HepG2 (cell line): ENCODE measurements around the gene CENPB. TPM values are rescaled to one million over a fixed set of nuclear protein-coding genes. Genes with fewer than 3 reads are reported as not detected.
A peak's percentile ranks its signal among the peaks of the same experiment; 100 is the strongest.

Source experiments
- AGO1 ChIP-seq: fragments of 200-400 bp; formaldehyde crosslinking; IDR thresholded peaks from 2 replicates; pipeline ENCODE4 v1.6.1; 2017; ENCODE audit warnings: mild to moderate bottlenecking, low read depth, low read length, moderate library complexity; ENCODE audit not compliant: poor library complexity, severe bottlenecking
- AHR ChIP-seq: IDR thresholded peaks from 2 replicates; pipeline ENCODE4 v1.6.1; 2018; ENCODE audit warnings: missing genetic modification reagents, missing compliant biosample characterization
- CEBPG ChIP-seq: IDR thresholded peaks from 2 replicates; pipeline ENCODE4 v1.6.1; 2016
- DR1 ChIP-seq: sonication (generic); formaldehyde crosslinking; IDR thresholded peaks from 2 replicates; pipeline ENCODE4 v1.8.0; 2021; ENCODE audit warnings: mild to moderate bottlenecking, missing genetic modification reagents, inconsistent platforms
- GZF1 ChIP-seq: sonication (generic); formaldehyde crosslinking; IDR thresholded peaks from 2 replicates; pipeline ENCODE4 v1.5.1; 2020; ENCODE audit warnings: mild to moderate bottlenecking, missing genetic modification reagents
- HIVEP1 ChIP-seq: sonication (generic); formaldehyde crosslinking; IDR thresholded peaks from 2 replicates; pipeline ENCODE4 v1.4.0; 2020; ENCODE audit warnings: mild to moderate bottlenecking, missing genetic modification reagents
- POGZ ChIP-seq: sonication (generic); formaldehyde crosslinking; IDR thresholded peaks from 2 replicates; pipeline ENCODE4 v1.4.0; 2020; ENCODE audit warnings: mild to moderate bottlenecking, missing genetic modification reagents
- SP5 ChIP-seq: IDR thresholded peaks from 2 replicates; pipeline ENCODE4 v1.6.1; 2016; ENCODE audit warnings: low read depth, borderline replicate concordance
- STAT5B ChIP-seq: sonication (generic); formaldehyde crosslinking; IDR thresholded peaks from 2 replicates; pipeline ENCODE4 v1.4.0; 2020; ENCODE audit warnings: missing genetic modification reagents
- TEAD3 ChIP-seq: optimal IDR thresholded peaks from 2 replicates; pipeline ENCODE3; 2016; ENCODE audit warnings: borderline replicate concordance
- ZC3H13 ChIP-seq: sonication (generic); formaldehyde crosslinking; IDR thresholded peaks from 2 replicates; pipeline ENCODE4 v1.8.1; 2023; ENCODE audit warnings: mild to moderate bottlenecking, missing genetic modification reagents, moderate library complexity
- ZNF296 ChIP-seq: sonication (generic); formaldehyde crosslinking; conservative IDR thresholded peaks from 2 replicates; pipeline ENCODE4 v1.5.0; 2020; ENCODE audit warnings: mild to moderate bottlenecking, missing genetic modification reagents
- ZNF556 ChIP-seq: sonication (generic); formaldehyde crosslinking; IDR thresholded peaks from 2 replicates; pipeline ENCODE4 v1.4.0; 2020; ENCODE audit warnings: mild to moderate bottlenecking, missing genetic modification reagents, borderline replicate concordance
- ZNF598 ChIP-seq: sonication (generic); formaldehyde crosslinking; IDR thresholded peaks from 2 replicates; pipeline ENCODE4 v1.5.1; 2020; ENCODE audit warnings: mild to moderate bottlenecking, missing genetic modification reagents, borderline replicate concordance
- polyA plus RNA-seq, 8 experiments: library from polyadenylated mRNA; depleted of rRNA in 3 of 8; stranded (reverse) in 7 of 8; unstranded in 1 of 8; fragments of >200 nt; fragmentation: Illumina TruSeq in 4 of 8; extraction: Trizol in 4 of 8; gene quantifications; 2 replicates each; pipeline versions ENCODE4 v1.2.1 to v1.2.3, GENCODE V29; 2011 to 2016; ENCODE audit warnings: low read depth in 4 of 8, missing spikeins in 1 of 8, mixed read lengths in 1 of 8; ENCODE audit not compliant: insufficient read depth in 1 of 8
- total RNA-seq, 5 experiments: library from RNA; depleted of rRNA; stranded (reverse); fragments of >200 nt; fragmentation: Illumina TruSeq; extraction: Trizol; gene quantifications; 2 replicates each; pipeline ENCODE4 v1.2.3, GENCODE V29; 2016; ENCODE audit warnings: low read depth in 1 of 5
- TF ChIP-seq, protein P1 (sequence below): sonication (generic); formaldehyde crosslinking; IDR thresholded peaks from 2 replicates; pipeline ENCODE4 v1.9.0; 2022; ENCODE audit warnings: low read depth, missing genetic modification reagents
- TF ChIP-seq, protein P2 (sequence below): sonication (generic); formaldehyde crosslinking; IDR thresholded peaks from 2 replicates; pipeline ENCODE4 v1.4.0; 2020; ENCODE audit warnings: missing genetic modification reagents; ENCODE audit errors: not compliant biosample characterization
- TF ChIP-seq, protein P3 (sequence below): sonication (generic); formaldehyde crosslinking; IDR thresholded peaks from 2 replicates; pipeline ENCODE4 v1.8.0; 2022; ENCODE audit warnings: low read depth, missing genetic modification reagents
- TF ChIP-seq, protein P4 (sequence below): sonication (generic); formaldehyde crosslinking; conservative IDR thresholded peaks from 2 replicates; pipeline ENCODE4 v1.4.0; 2020; ENCODE audit warnings: mild to moderate bottlenecking, missing genetic modification reagents, moderate library complexity
- TF ChIP-seq, protein P5 (sequence below): sonication (generic); formaldehyde crosslinking; IDR thresholded peaks from 2 replicates; pipeline ENCODE4 v1.5.1; 2020; ENCODE audit warnings: mild to moderate bottlenecking, missing genetic modification reagents, moderate library complexity

Gene CENPB
- total and polyA plus RNA-seq, 2 of the 13 experiments (the other 11 are each of a cell fraction or from before 2014, with no cell fraction given): 10.4 to 54.5 TPM

DNA sequence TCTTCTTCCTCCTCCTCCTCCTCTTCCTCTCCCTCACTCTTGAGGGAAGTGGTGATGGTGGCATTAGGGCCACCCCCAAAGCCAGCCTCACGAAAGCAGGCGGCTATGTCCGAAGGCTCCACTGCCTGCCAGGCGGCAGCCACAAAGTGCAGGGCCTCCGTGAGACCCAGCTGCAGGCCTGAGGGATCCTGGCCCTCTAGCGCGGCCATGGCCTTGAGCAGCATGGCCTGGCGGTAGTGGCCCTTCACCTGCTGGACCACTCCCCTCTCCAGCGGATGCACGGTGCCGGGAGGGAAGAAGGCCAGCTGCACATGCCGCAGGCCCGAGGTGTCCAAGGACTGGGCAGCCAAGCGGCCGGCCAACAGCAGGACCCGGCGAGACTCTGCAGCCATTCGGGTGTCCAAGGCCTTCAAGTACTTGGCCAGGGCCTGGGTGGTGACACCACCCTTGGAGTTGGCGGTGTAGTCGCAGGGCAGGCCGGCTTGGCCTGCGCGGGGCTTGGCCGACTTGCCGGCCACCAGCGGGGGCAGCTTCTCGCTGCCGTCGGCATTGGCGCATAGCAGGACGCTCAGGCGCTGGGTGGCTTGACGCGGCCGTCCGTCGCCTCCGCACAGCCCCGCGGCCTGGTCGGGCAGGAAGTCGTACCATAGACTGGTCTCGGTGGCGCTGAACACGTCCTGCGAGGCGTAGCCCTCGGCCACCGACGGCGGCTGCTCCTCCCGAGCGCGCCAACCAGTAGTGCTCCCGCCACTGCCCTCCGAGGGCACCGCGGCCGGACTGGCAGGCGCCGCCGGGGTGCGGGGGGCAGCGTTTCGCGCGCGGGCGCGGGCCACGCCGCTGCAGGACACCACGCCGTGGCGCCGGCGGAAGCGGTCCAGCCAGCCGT, 1.1 kb downstream of the CENPB start (continued):
- TF ChIP-seq CEBPG (CRISPR knock-in tag): no peak
- TF ChIP-seq, protein P1, sequence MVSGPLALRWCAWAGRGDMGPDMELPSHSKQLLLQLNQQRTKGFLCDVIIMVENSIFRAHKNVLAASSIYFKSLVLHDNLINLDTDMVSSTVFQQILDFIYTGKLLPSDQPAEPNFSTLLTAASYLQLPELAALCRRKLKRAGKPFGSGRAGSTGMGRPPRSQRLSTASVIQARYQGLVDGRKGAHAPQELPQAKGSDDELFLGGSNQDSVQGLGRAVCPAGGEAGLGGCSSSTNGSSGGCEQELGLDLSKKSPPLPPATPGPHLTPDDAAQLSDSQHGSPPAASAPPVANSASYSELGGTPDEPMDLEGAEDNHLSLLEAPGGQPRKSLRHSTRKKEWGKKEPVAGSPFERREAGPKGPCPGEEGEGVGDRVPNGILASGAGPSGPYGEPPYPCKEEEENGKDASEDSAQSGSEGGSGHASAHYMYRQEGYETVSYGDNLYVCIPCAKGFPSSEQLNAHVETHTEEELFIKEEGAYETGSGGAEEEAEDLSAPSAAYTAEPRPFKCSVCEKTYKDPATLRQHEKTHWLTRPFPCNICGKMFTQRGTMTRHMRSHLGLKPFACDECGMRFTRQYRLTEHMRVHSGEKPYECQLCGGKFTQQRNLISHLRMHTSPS (CRISPR knock-in tag): peak; percentile 41; the same call in 1 of the 2 replicates
- peak; percentile 65; the same call in 1 of the 2 replicates for TF ChIP-seq AHR (CRISPR knock-in tag)
- no peak for TF ChIP-seq GZF1 (CRISPR knock-in tag)
- peak; percentile 17; the same call in 1 of the 2 replicates for TF ChIP-seq ZNF598
- TF ChIP-seq, protein P2, sequence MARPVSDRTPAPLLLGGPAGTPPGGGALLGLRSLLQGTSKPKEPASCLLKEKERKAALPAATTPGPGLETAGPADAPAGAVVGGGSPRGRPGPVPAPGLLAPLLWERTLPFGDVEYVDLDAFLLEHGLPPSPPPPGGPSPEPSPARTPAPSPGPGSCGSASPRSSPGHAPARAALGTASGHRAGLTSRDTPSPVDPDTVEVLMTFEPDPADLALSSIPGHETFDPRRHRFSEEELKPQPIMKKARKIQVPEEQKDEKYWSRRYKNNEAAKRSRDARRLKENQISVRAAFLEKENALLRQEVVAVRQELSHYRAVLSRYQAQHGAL (CRISPR knock-in tag): no peak
- TF ChIP-seq, protein P3, sequence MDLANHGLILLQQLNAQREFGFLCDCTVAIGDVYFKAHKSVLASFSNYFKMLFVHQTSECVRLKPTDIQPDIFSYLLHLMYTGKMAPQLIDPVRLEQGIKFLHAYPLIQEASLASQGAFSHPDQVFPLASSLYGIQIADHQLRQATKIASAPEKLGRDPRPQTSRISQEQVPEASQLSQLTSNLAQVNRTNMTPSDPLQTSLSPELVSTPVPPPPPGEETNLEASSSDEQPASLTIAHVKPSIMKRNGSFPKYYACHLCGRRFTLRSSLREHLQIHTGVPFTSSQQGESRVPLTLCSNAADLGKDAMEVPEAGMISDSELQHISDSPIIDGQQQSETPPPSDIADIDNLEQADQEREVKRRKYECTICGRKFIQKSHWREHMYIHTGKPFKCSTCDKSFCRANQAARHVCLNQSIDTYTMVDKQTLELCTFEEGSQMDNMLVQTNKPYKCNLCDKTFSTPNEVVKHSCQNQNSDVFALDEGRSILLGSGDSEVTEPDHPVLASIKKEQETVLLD (CRISPR knock-in tag): peak; percentile 29; the same call in 1 of the 2 replicates
- peak; percentile 81 for TF ChIP-seq ZNF296 (CRISPR knock-in tag)
- peak; percentile 9 for TF ChIP-seq AGO1
- TF ChIP-seq STAT5B (CRISPR knock-in tag): no peak
- TF ChIP-seq ZNF556: 0 out of 2 replicates have a peak, but pooled peaks have one; percentile 61
- TF ChIP-seq HIVEP1 (CRISPR knock-in tag): peak; percentile 63
- peak; percentile 76 for TF ChIP-seq ZC3H13
- TF ChIP-seq TEAD3: no peak
- TF ChIP-seq SP5 (CRISPR knock-in tag): 0 out of 2 replicates have a peak, but pooled peaks have one; percentile 31
- 0 out of 2 replicates have a peak, but pooled peaks have one; percentile 10 for TF ChIP-seq DR1 (CRISPR knock-in tag)
- TF ChIP-seq, protein P4, sequence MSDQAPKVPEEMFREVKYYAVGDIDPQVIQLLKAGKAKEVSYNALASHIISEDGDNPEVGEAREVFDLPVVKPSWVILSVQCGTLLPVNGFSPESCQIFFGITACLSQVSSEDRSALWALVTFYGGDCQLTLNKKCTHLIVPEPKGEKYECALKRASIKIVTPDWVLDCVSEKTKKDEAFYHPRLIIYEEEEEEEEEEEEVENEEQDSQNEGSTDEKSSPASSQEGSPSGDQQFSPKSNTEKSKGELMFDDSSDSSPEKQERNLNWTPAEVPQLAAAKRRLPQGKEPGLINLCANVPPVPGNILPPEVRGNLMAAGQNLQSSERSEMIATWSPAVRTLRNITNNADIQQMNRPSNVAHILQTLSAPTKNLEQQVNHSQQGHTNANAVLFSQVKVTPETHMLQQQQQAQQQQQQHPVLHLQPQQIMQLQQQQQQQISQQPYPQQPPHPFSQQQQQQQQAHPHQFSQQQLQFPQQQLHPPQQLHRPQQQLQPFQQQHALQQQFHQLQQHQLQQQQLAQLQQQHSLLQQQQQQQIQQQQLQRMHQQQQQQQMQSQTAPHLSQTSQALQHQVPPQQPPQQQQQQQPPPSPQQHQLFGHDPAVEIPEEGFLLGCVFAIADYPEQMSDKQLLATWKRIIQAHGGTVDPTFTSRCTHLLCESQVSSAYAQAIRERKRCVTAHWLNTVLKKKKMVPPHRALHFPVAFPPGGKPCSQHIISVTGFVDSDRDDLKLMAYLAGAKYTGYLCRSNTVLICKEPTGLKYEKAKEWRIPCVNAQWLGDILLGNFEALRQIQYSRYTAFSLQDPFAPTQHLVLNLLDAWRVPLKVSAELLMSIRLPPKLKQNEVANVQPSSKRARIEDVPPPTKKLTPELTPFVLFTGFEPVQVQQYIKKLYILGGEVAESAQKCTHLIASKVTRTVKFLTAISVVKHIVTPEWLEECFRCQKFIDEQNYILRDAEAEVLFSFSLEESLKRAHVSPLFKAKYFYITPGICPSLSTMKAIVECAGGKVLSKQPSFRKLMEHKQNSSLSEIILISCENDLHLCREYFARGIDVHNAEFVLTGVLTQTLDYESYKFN (CRISPR knock-in tag): 0 out of 2 replicates have a peak, but pooled peaks have one; percentile 29
- TF ChIP-seq POGZ (CRISPR knock-in tag): peak; percentile 89
- TF ChIP-seq, protein P5, sequence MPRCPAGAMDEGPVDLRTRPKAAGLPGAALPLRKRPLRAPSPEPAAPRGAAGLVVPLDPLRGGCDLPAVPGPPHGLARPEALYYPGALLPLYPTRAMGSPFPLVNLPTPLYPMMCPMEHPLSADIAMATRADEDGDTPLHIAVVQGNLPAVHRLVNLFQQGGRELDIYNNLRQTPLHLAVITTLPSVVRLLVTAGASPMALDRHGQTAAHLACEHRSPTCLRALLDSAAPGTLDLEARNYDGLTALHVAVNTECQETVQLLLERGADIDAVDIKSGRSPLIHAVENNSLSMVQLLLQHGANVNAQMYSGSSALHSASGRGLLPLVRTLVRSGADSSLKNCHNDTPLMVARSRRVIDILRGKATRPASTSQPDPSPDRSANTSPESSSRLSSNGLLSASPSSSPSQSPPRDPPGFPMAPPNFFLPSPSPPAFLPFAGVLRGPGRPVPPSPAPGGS (CRISPR knock-in tag): 0 out of 2 replicates have a peak, but pooled peaks have one; percentile 68
